Measurements from ENCODE around the gene EXOSC5. TPM values are rescaled to one million over a fixed set of nuclear protein-coding genes. Genes with fewer than 3 reads are reported as not detected.

EXOSC5 gene
- total and polyA plus RNA-seq, 2 of the 13 experiments (the other 11 are each of a cell fraction or from before 2014, with no cell fraction given): 24.1 to 26.5 TPM

DNA sequence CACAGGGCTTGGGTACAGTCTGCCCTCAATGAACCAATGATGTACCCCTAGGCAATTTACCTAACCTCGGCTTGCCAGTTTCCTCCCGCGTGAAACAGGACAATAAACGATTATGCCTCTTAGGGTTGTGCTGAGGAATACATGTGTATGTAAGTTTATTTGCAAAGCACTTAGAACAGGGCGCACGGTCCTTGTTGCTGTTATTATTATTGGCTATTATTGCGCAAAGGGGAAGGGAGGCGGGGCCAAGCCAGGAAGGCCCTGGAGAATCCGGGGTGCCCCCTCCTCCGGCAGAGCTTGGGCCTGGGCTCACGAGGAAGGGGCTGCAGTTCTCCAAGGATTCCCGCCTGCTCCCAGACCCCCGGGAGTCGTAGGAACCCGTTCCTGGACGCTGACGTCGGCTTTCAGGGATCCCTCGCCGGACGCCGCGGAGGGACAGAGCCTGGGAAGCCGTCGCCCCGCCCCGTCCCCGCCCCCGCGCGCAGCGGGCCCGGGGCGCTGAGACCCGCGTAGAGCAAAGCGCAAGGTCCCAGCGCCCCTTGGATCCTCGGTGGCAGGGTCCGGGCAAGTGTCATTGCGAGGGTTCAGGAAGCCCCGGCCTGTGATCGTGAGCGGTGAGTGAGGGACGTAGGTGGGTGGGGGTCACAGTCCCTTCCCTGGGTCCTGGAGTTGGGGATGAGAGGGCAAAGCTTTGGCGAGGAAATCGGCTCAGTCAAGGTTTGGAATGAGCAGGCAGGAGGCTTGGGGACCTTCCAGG is 20.7 kb downstream of the EXOSC5 start, which contains the start of gene TMEM91 (continued):
- no peak for TF ChIP-seq ZBTB21 (CRISPR knock-in tag; IDR thresholded peaks at IDR 0.05)
- TF ChIP-seq TARDBP (CRISPR knock-in tag; IDR thresholded peaks at IDR 0.05): no peak
- TF ChIP-seq, protein P1, sequence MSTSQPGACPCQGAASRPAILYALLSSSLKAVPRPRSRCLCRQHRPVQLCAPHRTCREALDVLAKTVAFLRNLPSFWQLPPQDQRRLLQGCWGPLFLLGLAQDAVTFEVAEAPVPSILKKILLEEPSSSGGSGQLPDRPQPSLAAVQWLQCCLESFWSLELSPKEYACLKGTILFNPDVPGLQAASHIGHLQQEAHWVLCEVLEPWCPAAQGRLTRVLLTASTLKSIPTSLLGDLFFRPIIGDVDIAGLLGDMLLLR (CRISPR knock-in tag; IDR thresholded peaks at IDR 0.05): no peak
- TF ChIP-seq ZNF773 (CRISPR knock-in tag; IDR thresholded peaks at IDR 0.05; ENCODE audit: borderline replicate concordance): no peak
- no peak for TF ChIP-seq ZNF292 (CRISPR knock-in tag; IDR thresholded peaks at IDR 0.05; ENCODE audit: borderline replicate concordance, low read depth)
- TF ChIP-seq SMC3 (IDR thresholded peaks at IDR 0.05; ENCODE audit: low read length): no peak
- peak; percentile 96 for TF ChIP-seq KDM2A (CRISPR knock-in tag; IDR thresholded peaks at IDR 0.05; ENCODE audit: borderline replicate concordance, low read depth)
- TF ChIP-seq AGO1 (IDR thresholded peaks at IDR 0.05; ENCODE audit: low read depth, low read length, poor library complexity, severe bottlenecking): peak; percentile 89
- TF ChIP-seq, protein P2, sequence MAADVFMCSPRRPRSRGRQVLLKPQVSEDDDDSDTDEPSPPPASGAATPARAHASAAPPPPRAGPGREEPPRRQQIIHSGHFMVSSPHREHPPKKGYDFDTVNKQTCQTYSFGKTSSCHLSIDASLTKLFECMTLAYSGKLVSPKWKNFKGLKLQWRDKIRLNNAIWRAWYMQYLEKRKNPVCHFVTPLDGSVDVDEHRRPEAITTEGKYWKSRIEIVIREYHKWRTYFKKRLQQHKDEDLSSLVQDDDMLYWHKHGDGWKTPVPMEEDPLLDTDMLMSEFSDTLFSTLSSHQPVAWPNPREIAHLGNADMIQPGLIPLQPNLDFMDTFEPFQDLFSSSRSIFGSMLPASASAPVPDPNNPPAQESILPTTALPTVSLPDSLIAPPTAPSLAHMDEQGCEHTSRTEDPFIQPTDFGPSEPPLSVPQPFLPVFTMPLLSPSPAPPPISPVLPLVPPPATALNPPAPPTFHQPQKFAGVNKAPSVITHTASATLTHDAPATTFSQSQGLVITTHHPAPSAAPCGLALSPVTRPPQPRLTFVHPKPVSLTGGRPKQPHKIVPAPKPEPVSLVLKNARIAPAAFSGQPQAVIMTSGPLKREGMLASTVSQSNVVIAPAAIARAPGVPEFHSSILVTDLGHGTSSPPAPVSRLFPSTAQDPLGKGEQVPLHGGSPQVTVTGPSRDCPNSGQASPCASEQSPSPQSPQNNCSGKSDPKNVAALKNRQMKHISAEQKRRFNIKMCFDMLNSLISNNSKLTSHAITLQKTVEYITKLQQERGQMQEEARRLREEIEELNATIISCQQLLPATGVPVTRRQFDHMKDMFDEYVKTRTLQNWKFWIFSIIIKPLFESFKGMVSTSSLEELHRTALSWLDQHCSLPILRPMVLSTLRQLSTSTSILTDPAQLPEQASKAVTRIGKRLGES (CRISPR knock-in tag; IDR thresholded peaks at IDR 0.05; ENCODE audit: borderline replicate concordance): no peak
- no peak for TF ChIP-seq ONECUT2 (CRISPR knock-in tag; IDR thresholded peaks at IDR 0.05)
- peak; percentile 27 for TF ChIP-seq ASH2L (IDR thresholded peaks at IDR 0.05; ENCODE audit: insufficient read length, low read depth, low read length)
- TF ChIP-seq, protein P3, sequence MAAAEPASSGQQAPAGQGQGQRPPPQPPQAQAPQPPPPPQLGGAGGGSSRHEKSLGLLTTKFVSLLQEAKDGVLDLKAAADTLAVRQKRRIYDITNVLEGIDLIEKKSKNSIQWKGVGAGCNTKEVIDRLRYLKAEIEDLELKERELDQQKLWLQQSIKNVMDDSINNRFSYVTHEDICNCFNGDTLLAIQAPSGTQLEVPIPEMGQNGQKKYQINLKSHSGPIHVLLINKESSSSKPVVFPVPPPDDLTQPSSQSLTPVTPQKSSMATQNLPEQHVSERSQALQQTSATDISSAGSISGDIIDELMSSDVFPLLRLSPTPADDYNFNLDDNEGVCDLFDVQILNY (CRISPR knock-in tag; conservative IDR thresholded peaks at IDR 0.05): no peak
- 0 out of 2 replicates have a peak, but pooled peaks have one; percentile 30 for TF ChIP-seq RBFOX2 (IDR thresholded peaks at IDR 0.05; ENCODE audit: low read depth, low read length)
- TF ChIP-seq, protein P4, sequence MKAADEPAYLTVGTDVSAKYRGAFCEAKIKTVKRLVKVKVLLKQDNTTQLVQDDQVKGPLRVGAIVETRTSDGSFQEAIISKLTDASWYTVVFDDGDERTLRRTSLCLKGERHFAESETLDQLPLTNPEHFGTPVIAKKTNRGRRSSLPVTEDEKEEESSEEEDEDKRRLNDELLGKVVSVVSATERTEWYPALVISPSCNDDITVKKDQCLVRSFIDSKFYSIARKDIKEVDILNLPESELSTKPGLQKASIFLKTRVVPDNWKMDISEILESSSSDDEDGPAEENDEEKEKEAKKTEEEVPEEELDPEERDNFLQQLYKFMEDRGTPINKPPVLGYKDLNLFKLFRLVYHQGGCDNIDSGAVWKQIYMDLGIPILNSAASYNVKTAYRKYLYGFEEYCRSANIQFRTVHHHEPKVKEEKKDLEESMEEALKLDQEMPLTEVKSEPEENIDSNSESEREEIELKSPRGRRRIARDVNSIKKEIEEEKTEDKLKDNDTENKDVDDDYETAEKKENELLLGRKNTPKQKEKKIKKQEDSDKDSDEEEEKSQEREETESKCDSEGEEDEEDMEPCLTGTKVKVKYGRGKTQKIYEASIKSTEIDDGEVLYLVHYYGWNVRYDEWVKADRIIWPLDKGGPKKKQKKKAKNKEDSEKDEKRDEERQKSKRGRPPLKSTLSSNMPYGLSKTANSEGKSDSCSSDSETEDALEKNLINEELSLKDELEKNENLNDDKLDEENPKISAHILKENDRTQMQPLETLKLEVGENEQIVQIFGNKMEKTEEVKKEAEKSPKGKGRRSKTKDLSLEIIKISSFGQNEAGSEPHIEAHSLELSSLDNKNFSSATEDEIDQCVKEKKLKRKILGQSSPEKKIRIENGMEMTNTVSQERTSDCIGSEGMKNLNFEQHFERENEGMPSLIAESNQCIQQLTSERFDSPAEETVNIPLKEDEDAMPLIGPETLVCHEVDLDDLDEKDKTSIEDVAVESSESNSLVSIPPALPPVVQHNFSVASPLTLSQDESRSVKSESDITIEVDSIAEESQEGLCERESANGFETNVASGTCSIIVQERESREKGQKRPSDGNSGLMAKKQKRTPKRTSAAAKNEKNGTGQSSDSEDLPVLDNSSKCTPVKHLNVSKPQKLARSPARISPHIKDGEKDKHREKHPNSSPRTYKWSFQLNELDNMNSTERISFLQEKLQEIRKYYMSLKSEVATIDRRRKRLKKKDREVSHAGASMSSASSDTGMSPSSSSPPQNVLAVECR (CRISPR knock-in tag; IDR thresholded peaks at IDR 0.05; ENCODE audit: borderline replicate concordance): peak; percentile 71; the same call in 1 of the 2 replicates
- no peak for TF ChIP-seq ZNF253 (CRISPR knock-in tag; IDR thresholded peaks at IDR 0.05; ENCODE audit: borderline replicate concordance)
- TF ChIP-seq ZNF451 (CRISPR knock-in tag; IDR thresholded peaks at IDR 0.05): peak; percentile 49; the same call in 1 of the 2 replicates
- TF ChIP-seq, protein P5, sequence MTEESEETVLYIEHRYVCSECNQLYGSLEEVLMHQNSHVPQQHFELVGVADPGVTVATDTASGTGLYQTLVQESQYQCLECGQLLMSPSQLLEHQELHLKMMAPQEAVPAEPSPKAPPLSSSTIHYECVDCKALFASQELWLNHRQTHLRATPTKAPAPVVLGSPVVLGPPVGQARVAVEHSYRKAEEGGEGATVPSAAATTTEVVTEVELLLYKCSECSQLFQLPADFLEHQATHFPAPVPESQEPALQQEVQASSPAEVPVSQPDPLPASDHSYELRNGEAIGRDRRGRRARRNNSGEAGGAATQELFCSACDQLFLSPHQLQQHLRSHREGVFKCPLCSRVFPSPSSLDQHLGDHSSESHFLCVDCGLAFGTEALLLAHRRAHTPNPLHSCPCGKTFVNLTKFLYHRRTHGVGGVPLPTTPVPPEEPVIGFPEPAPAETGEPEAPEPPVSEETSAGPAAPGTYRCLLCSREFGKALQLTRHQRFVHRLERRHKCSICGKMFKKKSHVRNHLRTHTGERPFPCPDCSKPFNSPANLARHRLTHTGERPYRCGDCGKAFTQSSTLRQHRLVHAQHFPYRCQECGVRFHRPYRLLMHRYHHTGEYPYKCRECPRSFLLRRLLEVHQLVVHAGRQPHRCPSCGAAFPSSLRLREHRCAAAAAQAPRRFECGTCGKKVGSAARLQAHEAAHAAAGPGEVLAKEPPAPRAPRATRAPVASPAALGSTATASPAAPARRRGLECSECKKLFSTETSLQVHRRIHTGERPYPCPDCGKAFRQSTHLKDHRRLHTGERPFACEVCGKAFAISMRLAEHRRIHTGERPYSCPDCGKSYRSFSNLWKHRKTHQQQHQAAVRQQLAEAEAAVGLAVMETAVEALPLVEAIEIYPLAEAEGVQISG (CRISPR knock-in tag; IDR thresholded peaks at IDR 0.05): no peak
